CD1c-positive myeloid dendritic cell (primary cell): ENCODE results near the gene GALNT10.

ENCODE experiments used
- DNase-seq: peaks from one replicate; pipeline ENCODE4 v3.0.0-alpha.2; 2016; ENCODE audit errors: extremely low spot score

The GALNT10 gene

DNA sequence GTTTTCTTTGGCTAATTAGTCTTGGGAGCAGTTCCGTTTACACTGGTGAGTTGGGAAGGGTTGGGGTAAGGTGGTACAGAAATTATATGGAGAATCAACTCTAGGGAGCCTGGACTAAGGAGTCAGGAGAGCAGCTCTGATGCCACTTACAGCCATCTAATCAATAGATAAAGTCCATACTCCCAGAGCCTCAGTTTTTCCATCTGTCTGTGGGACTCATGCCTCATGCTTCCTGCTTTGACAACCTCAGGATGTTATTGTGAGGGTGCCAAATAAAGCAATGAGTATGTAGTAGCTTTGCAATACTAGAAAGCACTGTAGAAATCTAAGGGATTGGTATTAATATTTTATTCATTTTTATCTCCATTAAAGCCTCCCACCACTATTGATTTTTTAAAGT lies 105.0 kb downstream of the GALNT10 start:
- DNase-seq, result no peak

DNA sequence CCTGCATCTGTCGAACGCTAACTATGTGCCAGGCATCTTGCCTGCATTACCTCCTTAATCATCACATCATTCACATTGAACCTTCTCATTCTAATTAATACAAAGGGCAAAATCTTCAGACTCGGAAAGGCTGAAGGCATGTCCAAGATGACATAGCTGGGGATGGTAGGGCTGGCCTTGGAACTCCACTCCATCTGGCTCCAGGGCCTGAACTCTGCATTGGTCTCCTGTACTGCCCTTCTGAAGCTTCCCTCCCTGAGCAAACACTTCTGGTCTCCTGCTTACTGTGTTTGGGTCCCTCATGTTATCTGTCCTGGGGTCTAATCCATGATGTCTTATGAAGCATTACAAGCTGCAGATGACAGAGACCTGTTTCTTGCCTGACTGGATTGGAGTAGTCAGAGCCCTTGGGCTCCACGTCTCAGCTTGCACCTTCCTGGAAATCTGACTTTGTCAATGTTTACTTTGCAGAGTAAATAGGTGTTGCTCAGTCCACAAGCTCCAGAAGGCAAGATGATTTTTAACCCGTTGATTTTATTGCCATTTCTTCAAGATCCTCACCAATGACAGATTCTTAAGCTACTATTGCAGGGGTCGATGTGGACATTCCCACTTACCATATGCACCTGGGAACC lies 106.1 kb downstream of the GALNT10 start:
- no peak for DNase-seq

DNA sequence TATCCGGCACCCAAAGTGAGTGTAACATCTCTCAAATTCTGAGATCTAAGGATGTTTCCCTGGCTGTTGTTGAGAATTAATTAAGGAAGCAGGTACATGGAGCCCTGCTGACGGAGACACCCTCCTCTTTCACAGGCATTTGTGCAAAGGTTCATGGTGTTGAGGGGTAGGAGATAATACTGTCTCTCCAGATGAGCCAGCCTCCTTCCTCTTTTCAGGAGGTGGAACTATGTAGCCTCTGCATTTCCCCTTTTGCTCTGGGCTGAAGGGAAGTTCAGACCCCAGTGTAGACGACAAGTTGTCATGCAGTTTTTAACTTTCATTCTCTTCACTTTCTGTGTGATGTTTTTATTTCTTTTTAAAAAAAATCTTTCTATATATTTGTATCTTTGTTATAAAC lies 107.5 kb downstream of the GALNT10 start:
- peak; percentile 63 for DNase-seq

DNA sequence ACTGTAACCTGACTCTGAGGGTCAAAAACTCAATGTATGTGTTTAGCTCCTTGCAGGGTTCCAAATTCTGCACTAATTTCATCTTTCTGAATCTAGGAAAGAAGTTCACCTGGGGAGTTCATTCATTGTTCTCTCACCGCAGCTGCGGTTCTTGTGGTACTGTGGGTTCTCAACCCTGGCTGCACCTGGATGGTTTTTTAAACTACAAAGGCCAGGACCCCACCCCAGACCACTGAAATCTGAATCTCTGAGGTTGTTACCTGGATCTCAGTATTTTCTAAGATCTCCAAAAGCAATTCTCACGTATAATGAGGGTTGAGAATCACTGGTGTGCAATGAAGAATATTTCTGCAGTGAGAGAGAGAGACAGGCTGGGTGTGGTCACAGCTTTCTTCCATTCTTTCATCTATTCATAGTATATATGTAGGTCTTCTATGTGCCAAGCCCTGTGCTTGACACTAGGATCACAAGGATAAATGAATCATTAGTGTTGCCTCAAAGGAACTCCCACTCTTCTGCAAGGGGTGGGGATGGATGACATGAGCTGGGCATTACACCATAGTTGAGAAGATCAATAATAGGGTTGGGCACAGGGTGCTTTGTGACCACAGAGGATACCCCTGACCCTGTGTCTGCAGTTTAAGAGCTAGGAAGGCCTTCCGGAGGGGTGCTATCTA lies 109.8 kb downstream of the GALNT10 start:
- DNase-seq, result no peak

DNA sequence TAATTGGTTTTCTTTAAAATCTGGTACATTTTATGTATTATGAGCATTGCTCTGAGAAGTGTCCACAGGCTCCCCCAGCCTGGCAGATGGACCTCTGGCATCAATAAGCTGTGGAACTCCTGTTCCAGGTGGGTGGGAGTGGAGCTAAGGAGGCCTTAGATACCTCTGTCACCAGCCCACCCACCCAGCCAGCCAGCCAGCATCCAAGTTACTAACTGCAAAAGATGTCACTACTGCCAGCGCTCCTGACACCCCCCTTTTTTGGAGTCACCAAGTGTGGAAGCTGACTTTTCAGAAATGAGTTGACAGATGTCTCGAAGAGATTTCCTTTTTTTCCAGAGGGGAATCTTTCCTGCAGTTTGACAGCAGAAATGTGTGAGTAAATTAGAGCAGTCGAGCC lies 111.2 kb downstream of the GALNT10 start:
- no peak for DNase-seq

DNA sequence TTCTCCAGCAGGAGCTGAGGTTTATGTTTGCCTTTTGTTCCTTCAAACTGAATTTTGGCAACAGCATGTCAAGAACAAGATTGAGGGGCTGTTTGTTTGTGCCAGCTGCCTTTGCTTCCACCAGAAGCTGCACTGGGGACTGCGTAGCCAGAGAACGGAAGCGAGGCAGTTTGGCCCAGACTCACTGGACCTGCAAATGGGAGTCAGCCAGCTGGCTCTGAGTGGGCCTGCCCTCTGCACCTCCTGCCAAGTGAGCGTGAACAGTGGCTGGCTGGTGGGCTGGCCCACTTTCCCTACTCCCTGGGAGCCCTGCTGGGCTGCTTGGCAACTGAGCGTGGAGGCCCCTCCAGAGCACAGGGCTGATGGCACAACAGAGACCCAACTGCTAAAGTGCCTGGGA lies 111.6 kb downstream of the GALNT10 start:
- DNase-seq, result no peak

DNA sequence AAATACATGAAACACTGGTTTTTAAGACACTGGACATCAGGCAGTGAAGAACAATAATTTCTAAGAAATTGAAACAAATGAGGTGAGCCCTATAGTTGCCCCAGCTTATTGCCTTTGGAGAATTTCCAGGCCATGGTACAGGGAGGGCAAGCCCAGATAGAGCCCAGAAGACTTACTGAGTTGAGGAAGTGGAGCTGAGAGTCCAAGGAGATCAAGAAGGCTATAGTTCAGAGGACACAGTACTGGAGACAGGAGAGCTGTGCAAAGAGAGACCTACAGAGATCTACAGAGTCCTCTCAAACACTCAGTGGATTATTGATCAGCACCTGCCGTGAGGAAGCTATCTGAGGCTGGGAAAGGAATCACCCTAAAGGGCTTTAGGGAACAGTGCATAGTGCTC lies 112.6 kb downstream of the GALNT10 start:
- no peak for DNase-seq

DNA sequence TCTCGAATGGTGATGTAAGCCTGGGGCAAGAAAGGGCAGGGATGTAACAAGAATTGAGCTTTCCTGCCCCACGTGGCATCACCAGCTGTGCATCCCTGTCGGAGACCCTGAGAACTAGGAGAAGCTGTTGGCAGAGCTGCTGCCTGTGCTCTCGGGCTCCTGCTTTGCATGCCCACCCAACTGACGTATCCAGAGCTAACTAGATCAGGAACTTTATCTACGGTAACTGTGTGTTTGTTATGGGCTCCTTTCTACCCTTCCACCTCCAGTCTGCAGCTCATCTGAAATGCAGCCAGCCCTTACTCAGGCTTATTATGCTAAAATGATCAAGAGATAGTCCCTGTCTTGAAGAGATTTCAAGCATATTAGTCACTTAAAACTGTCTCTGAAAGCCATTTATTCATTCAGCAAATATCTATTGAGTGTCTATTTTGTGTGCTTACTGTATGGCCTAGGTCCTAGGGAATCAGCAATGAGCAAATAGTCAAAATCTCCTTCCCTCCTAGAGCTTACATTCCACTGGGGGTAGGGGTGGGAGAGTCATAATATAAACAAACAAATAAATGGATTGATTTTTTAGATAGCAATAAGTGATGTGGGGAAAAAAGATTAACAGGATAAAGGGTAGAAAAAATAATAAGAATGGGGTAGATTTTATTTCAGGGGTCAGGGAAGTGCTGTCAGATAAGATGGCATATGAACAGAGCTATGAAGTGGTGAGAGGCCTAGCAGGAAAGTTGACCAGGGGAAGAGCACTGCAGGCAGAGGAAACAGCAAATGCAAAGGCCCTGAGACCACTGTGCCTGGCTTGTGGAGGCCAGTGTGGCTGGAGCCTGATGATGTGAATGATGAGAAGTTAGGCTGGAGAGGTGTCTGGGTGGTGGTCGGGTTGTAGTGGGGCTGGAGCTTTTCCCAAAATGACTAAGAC lies 118.2 kb downstream of the GALNT10 start:
- DNase-seq, result no peak

DNA sequence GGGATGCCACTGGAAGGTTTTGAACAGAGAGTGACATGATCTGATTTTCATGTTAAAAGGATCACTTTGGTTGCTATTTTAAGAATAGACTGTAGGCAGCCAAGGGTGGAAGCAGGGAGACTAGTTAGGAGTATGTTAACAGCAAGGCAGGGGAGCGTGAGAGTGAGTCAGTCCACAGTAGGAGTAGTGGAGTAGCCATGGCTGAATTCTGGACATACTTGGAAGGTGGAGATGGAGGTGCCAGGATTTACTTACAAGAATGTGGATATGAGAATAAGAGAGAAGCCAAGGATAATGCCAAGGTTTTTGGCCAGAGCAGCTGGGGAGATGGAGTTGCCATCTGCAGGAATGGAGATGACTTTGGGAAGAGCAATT lies 118.8 kb downstream of the GALNT10 start:
- DNase-seq, result no peak

DNA sequence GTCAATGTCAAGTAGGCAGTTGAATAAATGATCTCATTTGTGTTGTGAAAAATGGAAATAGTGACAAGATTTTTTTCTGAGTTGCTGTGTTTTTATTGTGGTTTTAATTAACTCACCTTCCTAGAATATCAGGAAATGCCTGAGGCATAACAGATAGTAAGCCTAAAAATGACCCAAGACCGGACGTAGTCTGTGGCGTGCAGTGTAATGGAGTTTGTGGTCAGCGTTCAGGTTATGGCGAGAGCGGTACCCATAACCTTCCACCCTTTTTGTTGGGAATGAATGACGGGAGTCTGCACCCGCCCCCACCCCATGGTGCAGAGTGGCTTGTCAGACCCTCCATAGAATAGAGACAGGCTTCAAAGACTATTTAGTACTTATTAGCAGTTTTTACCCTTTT lies 119.3 kb downstream of the GALNT10 start:
- no peak for DNase-seq

DNA sequence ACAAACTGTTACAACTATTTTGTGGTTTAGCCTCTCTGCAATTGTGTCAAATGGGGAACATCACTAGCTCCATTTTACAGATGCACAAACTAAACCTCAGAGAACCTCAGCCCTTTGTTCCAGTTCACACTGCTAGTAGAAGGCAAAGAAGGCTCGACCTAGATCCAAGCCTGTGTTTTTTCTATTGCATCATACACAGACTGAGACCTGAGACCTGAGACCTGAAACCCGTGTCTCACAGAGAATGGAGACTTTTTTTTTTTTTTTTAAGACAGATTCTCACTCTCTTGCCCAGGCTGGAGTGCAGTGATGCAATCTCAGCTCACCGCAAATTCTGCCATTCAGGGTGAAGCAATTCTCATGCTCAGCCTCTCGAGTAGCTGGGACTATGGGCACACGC lies 120.8 kb downstream of the GALNT10 start:
- DNase-seq, result no peak

DNA sequence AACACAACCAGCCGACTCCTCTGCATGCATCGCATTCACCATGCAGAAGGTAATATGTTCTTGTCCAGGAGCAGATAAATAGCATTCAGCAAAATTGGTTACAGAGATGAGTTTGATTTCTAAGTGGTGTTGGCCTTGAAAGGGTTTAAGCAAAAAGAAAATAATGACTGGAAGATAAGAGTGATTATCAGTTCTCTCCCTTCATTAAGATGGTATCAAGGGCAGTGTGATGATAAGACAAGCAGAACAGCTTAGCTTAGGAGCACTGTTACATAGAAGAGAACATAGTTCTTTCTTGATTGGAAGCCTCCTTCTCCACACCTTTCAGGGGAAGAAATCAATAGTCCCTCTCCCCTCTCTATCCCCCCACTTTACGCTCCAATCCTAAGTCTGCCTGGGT lies 121.5 kb downstream of the GALNT10 start:
- no peak for DNase-seq

DNA sequence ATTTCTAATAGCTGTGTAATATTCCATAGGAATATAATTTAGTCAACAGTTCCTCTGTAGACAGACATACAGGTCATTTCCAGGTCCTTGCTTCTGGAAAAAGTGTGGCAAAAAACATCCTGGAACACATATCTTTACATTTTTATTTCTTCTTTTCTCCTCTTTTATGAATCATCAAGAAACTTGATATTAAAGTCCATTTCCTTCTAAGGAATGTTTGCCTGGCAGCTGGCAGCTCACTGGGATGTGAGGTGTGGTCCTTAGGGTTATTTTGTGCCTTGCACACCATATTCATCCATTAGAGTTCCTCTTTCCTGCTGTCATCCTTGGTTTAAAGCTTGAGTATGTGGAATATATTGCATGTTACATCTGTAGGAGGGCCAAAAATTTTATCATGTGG lies 122.0 kb downstream of the GALNT10 start:
- DNase-seq, result no peak

DNA sequence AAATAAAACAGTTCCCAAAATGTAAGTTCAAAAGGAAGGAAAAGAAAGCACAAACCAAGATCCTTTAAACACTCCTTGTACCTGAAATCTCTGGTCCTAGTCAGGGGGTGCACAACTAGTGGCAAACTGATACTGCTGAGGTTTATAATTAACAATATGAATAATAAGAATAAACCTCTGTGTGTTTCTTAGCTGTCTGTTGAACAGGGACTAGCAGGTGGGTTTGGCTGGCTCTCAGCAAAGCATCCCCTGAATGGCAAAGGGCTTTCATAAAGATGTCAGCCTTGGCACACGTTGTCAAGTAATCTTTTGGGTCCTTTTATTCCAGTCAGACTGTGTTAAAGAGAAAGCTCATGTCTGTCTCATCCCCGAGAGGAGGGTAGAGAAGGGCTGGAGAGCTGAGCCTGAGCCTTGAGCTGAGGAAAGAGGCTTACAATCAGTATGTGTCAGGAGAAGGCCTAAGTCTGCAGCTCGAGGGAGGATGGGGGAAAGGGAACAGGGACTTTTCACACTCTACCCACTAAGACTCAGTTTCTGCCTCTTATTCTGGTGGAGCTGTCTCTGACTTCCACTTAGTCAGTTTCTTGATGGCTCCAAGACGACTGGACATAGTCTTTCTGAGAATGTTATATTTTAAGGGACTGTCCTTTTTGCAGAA lies 123.0 kb downstream of the GALNT10 start:
- DNase-seq, result no peak

DNA sequence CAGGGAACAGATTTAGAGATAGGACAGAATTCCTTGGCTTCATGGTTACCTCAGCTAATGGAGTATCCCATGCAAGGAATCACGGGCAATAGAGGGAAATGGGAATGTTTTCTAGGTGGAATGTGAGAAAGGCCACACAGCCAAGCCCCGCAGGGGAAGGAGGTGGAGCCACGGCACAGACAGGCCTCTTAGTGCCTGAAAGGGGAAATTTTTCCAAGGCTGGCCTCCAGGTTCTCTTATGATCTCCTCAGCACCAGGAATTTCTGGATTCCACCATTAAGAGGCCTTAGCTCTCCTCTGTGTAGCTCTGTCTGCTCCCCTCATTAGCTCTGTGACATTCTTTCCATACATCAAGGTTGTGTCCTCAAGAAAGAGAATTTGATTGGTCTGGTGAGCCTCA lies 124.7 kb downstream of the GALNT10 start:
- no peak for DNase-seq

DNA sequence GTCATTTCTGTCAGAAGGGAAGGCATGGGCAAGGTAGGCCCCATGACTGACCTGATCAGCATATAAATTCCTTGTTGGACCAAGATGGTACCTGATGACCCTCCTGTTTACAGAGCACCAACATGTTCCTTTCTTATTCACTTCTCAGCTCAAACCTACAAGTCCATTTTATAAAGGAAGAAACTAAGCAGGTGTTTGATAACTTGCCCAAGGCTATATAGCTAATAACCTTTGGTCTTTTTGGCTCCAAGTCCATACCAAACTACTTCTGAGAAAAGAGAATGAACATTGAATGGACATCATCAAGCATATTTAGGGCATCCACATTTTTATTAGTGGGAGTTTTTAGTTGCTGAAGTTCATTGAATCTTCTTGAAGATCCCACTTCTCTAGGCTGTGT lies 125.2 kb downstream of the GALNT10 start:
- no peak for DNase-seq

DNA sequence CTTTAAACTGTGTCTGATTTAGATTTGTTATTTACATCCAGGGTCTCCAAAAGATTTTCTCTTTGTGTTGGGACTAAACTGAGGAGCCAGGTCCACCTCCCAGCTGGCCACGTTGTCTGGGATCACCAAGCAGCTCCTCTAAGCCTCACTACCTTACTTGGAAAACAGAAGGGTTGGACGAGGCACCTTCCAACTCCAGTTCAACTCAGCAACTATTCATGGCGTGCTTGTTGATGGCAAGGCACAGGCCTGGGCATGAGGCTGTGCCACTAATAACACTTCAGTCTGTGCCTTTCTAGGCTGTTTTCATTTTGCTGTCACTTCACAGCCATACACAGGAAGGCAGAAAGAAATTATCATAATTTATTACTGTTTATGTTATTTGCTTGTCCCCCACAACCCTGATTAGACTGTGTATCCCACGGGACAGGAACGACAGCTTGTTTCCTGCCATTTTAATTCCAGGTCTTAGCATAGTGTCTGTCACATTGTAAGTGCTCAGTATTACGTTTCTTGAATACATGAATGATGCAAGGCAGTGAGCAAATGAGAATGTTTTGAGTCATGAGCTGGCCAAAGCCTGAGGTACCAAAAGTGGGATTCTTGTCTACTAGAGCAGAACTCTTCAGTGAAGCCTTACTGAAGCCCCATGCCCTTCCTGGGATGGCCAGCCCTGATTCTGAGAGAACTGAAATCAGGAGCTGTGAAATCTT lies 125.8 kb downstream of the GALNT10 start:
- DNase-seq, result no peak

DNA sequence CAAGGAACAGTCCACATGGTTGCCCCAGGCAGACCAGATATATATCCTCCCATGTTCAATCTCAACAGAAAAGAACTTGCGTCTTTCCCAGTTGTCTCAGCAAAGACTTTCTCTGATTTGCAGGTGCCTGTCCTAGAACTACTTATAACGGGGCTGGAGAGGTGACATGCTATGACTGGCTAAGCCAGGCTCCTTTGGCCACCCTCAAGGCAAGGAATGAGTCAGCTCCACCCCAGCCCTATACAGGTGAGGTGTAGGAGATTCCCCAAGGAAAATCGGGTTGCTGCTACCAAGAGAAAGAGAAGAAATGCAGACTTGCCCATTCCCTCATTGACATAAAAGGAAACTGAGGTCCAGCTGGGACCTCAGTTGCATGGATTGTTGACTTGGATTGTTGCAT lies 127.4 kb downstream of the GALNT10 start:
- DNase-seq, result no peak

DNA sequence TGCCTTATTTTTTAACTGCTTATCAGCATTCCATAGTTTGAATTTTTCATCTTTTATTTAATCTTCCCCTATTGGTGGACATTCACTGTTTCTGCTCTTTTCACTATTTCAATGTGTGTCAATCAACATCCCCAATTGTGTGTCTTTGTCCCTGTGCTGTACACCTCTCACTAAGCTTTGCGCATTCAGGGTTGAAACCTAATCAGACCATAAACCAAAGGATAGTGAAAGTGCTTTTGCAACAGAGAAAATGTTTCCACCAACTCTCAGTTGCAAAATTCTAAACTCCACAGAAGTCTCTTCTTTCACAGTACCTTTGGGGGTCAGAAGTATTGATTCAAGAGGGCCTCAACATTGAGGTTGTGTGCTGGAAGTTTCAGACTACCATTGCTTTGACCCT lies 128.2 kb downstream of the GALNT10 start:
- DNase-seq, result no peak

DNA sequence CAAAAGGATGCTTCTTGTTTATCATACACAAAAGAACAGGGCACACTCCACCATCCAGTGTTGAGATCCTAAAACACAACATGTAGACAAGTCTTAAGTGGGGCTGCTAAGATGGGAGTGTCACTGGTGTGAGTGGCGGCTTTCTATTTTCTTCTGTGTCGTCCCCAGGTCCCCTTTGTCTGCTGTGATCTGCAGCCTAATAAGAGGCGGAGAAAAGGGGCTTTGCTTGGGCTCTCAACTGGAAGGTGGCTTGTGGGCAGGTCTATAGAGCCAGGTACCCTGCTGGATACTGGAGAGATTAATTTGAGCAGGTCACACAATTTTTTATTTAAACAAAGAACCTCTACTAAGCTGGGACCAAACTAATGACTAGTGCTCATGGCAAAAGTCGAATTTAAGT lies 129.2 kb downstream of the GALNT10 start:
- no peak for DNase-seq

DNA sequence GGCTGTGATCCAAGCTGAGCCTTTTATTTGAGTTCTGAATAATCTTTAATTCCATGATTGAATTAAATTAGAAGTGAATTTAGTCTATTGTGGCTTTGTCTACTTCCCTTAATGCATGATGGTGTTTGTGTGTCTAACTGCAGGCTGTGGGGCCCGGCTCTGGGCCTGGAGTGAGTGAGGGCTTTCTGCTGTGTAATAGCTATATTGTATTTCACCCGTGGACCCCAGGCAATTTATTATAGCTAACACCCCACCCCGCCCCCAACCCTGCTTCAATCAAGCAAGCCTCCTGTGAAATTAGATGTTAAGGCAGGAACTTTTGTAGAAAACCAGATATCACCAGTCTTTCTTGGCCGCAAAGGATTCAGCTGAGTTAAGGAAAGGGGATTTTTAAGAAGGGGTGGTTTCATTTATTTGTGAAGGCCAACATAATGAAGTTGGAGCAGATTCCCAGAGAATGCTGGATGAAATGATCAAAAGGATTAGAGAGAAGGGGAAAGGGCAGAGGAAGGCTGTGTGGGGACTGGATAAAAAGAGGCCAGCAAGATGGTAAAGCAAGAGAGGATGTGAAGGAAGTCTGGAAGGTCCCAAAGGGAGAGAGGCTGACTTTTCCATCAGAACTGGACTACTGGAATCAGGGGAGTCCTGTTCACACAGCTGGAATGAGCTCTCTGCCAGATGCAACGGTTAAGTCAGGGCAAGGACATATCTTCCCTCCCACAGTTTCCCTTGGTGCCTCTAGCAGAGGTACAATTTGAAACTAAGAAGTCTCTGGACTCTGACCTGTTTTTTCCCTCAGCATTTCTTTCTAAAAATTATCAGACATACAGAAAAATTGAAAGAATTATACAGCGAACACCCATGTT lies 129.9 kb downstream of the GALNT10 start:
- DNase-seq, result no peak
